A549 treated with AZD9567 at 1 μM for 4 hours (cell line): Measurements from ENCODE around the gene ASB12. TPM values are rescaled to one million over a fixed set of nuclear protein-coding genes. Genes with fewer than 3 reads are reported as not detected.

Source experiments
- total RNA-seq: library from RNA; stranded (reverse); fragments of 200-300 nt; extraction: Qiagen RNA extraction; gene quantifications from 5 replicates; pipeline ENCODE4 v1.2.3, GENCODE V29; 2022; ENCODE audit not compliant: insufficient read depth

Gene ASB12, protein sequence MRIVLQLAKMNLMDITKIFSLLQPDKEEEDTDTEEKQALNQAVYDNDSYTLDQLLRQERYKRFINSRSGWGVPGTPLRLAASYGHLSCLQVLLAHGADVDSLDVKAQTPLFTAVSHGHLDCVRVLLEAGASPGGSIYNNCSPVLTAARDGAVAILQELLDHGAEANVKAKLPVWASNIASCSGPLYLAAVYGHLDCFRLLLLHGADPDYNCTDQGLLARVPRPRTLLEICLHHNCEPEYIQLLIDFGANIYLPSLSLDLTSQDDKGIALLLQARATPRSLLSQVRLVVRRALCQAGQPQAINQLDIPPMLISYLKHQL
- total RNA-seq = not detected in 5 replicates

DNA sequence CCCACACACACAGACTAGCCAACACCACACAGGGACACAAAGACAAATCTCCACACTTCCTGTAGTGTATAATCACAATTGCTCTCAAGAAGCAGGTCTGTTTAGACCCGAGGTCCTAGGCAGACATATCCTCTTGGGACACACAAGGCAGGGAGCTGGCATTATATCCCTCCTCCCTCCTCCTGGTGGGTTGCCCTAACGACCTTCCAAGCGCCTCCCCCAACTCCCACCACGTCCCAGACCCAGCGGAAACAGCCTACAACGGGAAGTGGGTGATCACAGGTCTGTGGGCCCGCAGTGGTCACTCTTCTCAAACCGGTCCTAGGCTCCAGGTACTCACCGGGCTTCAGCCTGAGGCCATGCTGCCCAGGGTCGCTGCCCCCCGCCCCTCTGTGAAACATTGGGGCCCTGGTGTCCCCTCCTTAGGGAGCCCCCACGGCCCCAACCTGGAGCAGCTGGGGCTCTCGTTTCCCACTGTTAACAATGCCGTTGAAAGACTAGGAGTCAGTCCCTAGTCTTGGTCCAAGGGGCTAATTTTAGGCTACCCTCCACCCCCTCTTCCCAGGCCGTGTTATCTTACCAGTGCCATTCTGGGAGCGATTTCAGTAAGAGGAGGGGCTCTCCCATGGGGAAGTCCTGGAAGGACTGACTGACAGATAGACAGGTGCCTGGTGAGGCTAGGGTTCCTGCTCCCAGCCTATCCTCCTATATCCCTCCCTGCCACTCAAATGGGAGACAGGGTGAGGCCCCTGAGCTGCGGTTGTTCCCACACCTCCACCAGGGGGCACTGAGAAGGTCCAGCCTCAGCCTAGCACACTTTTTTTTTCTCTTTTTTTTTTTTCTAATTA, at the start of gene ASB12:
Gene ASB12, minus strand, starts transcription at position 485 of the 848 bp plus-strand sequence. CDS start 4,957 bp downstream, outside the sequence.

DNA sequence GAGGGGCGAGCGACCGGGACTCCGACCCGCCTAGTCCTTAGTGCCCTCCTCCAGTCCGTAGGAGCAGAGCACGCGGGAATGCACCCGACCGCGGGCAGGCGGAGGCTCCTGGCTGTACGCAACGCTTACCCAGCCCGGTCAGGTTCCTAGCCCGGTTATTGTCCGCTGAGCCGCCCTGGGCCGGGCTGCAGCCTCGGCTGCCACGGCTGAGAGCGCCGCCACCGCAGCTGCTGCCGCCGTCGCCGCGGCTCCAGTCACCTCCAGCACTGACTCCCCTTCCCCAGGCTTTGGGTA, 25.0 kb downstream of the ASB12 start, which contains the start of gene AMER1:
Gene AMER1, minus strand, starts transcription at position 268 of the 294 bp plus-strand sequence. CDS start 12,422 bp downstream, outside the sequence.

Other genes starting within 250 kb of the ASB12 start
- gene AMER1, start 24.9 kb downstream of the ASB12 start, total RNA-seq = 2.1 to 3.0 TPM (median 2.6 TPM) in 5 replicates
- gene MTMR8, start 164.8 kb upstream of the ASB12 start, total RNA-seq = 0.36 to 0.70 TPM (median 0.43 TPM) in 4 of 5 replicates, not detected in the other